NCI-H2227 treated with DMSO at 0.1 percent for 48 hours (cell line): ENCODE results near the gene DNMT3A.

Experiments
- DNase-seq: peaks from one replicate; lab custom pipeline; 2025; lab: John Stamatoyannopoulos, UW

DNMT3A gene

GRCh38 chr2:25257032-25257552, 84.6 kb downstream of the DNMT3A start:
- DNase-seq: peak; percentile 92

- no peak for DNase-seq
These were observed 85.2 kb downstream of the DNMT3A start for GRCh38 chr2:25256488-25256875.

- no peak for DNase-seq
These were observed 85.8 kb downstream of the DNMT3A start for GRCh38 chr2:25255745-25256487.

GRCh38 chr2:25254961-25255360, 86.8 kb downstream of the DNMT3A start:
- DNase-seq: no peak

GRCh38 chr2:25253153-25253626, 88.5 kb downstream of the DNMT3A start:
- no peak for DNase-seq

- peak; percentile 87 for DNase-seq
These were observed 89.2 kb downstream of the DNMT3A start for GRCh38 chr2:25252291-25253152.

GRCh38 chr2:25251422-25252273, 90.1 kb downstream of the DNMT3A start:
- DNase-seq: no peak

- DNase-seq: no peak
These were observed 90.7 kb downstream of the DNMT3A start for GRCh38 chr2:25251071-25251421.

- DNase-seq: no peak
These were observed 91.2 kb downstream of the DNMT3A start for GRCh38 chr2:25250331-25251070.

- no peak for DNase-seq
These were observed 91.9 kb downstream of the DNMT3A start for GRCh38 chr2:25249785-25250184.

- no peak for DNase-seq
These were observed 93.8 kb downstream of the DNMT3A start for GRCh38 chr2:25247792-25248512.

GRCh38 chr2:25246558-25247290, 95.0 kb downstream of the DNMT3A start:
- DNase-seq: no peak

- DNase-seq: no peak
These were observed 95.7 kb downstream of the DNMT3A start for GRCh38 chr2:25246001-25246400.

- DNase-seq: no peak
These were observed 96.6 kb downstream of the DNMT3A start for GRCh38 chr2:25245141-25245540.

GRCh38 chr2:25243995-25244394, 97.7 kb downstream of the DNMT3A start:
- no peak for DNase-seq

GRCh38 chr2:25241452-25241851, 100.3 kb downstream of the DNMT3A start:
- no peak for DNase-seq

GRCh38 chr2:25240636-25241035, 101.1 kb downstream of the DNMT3A start:
- no peak for DNase-seq

GRCh38 chr2:25238920-25239319, 102.8 kb downstream of the DNMT3A start:
- no peak for DNase-seq

- no peak for DNase-seq
These were observed 104.0 kb downstream of the DNMT3A start for GRCh38 chr2:25237764-25238163.

- no peak for DNase-seq
These were observed 105.0 kb downstream of the DNMT3A start for GRCh38 chr2:25236736-25237135.
